Measurements from ENCODE around the gene ZNF230.

ZNF230 gene

DNA sequence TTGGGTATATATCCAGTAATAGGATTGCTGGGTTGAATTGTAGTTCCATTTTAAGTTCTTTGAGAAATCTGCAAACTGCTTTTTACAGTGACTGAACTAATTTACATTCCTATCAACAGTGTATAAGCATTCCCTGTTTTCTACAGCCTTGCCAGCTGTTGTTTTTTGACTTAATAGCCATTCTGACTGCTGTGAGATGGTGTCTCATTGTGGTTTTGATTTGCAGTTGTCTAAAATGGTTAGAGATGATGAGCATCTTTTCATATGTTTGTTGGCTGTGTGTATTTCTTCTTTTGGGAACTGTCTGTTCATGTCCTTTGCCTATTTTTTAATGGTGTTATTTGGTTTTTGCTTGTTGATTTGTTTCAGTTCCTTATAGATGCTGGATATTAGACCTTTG lies 18.5 kb downstream of the ZNF230 start:
- no peak overlapping the region for H2BK15ac ChIP-seq (replicated peaks; ENCODE audit: low read depth)
- H3K9ac ChIP-seq (ENCODE audit: low read length), result no peak overlapping the region
- H3K79me2 ChIP-seq (ENCODE audit: control insufficient read depth, insufficient read depth, low read length), result no peaks in the 10 kb centered on the region
- H2BK120ac ChIP-seq (ENCODE audit: low read depth, low read length), result no peak overlapping the region
- H4K8ac ChIP-seq (ENCODE audit: low read depth, low read length), result no peak overlapping the region
- H3K56ac ChIP-seq (ENCODE audit: low read length), result no peak overlapping the region
- no peak overlapping the region for H3K4me3 ChIP-seq (ENCODE audit: low read length)
- H4K5ac ChIP-seq (ENCODE audit: low read length), result no peak overlapping the region
- no peaks in the 10 kb centered on the region for H3K36me3 ChIP-seq (ENCODE audit: control insufficient read depth, insufficient read depth, low read length)
- H3K23ac ChIP-seq (ENCODE audit: low read length), result no peak overlapping the region
- H3K4me1 ChIP-seq (ENCODE audit: control insufficient read depth, low read depth, low read length), result peaks cover 2% of the 10 kb centered on the region
- no peak overlapping the region for H3K4me2 ChIP-seq (ENCODE audit: low read length)
- no peak for DNase-seq
- no peaks in the 10 kb centered on the region for H3K27me3 ChIP-seq (ENCODE audit: insufficient read depth, low read length, poor library complexity)
- H3K4ac ChIP-seq (ENCODE audit: low read depth, low read length), result no peak overlapping the region
- H3K18ac ChIP-seq (ENCODE audit: low read length), result no peak overlapping the region
- no peak overlapping the region for H2AK5ac ChIP-seq (ENCODE audit: low read length)
- no peak overlapping the region for H2BK5ac ChIP-seq (ENCODE audit: low read length)
- no peaks in the 10 kb centered on the region for H3K79me1 ChIP-seq (ENCODE audit: low read length)
- no peak overlapping the region for H3K27ac ChIP-seq (ENCODE audit: low read depth, low read length)

DNA sequence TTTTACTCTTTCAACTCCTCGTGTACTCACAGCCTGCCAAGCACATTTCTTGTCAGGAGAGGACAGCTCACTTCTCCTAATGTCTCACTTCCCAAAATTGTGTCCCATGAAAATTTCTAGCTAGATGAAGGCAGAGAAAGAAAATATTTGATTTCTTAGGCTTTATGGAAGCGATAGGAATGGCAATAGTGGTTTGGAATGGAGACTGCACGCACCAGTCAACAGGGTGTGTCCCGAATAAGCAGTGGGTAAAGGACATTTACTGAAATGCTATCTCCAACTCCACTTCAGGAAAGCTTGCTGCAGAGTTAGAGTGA lies 22.1 kb downstream of the ZNF230 start:
- peak overlapping the region; percentile 89 for H3K56ac ChIP-seq (ENCODE audit: low read length)
- peak overlapping the region; percentile 69 for H4K8ac ChIP-seq (ENCODE audit: low read depth, low read length)
- H2AK5ac ChIP-seq (ENCODE audit: low read length), result no peak overlapping the region
- DNase-seq, result no peak
- peak overlapping the region; percentile 33 for H3K4me3 ChIP-seq (ENCODE audit: low read length)
- H3K18ac ChIP-seq (ENCODE audit: low read length), result no peak overlapping the region
- no peak overlapping the region for H3K27ac ChIP-seq (ENCODE audit: low read depth, low read length)
- H2BK120ac ChIP-seq (ENCODE audit: low read depth, low read length), result no peak overlapping the region
- H2BK5ac ChIP-seq (ENCODE audit: low read length), result no peak overlapping the region
- peak overlapping the region; percentile 24 for H3K4ac ChIP-seq (ENCODE audit: low read depth, low read length)
- peak overlapping the region; percentile 59 for H3K4me2 ChIP-seq (ENCODE audit: low read length)
- no peaks in the 10 kb centered on the region for H3K36me3 ChIP-seq (ENCODE audit: control insufficient read depth, insufficient read depth, low read length)
- WGBS (ENCODE audit: extremely low coverage, insufficient coverage, low lambda C conversion rate), result no CpG with 5 or more reads among the region's 4 CpGs
- H3K23ac ChIP-seq (ENCODE audit: low read length), result no peak overlapping the region
- peak overlapping the region; percentile 68 for H3K9ac ChIP-seq (ENCODE audit: low read length)
- no peak overlapping the region for H2BK15ac ChIP-seq (replicated peaks; ENCODE audit: low read depth)
- peaks cover 2% of the 10 kb centered on the region for H3K4me1 ChIP-seq (ENCODE audit: control insufficient read depth, low read depth, low read length)
- peak overlapping the region; percentile 97 for H4K5ac ChIP-seq (ENCODE audit: low read length)
- H3K27me3 ChIP-seq (ENCODE audit: insufficient read depth, low read length, poor library complexity), result no peaks in the 10 kb centered on the region
- no peaks in the 10 kb centered on the region for H3K79me1 ChIP-seq (ENCODE audit: low read length)
- H3K79me2 ChIP-seq (ENCODE audit: control insufficient read depth, insufficient read depth, low read length), result no peaks in the 10 kb centered on the region

DNA sequence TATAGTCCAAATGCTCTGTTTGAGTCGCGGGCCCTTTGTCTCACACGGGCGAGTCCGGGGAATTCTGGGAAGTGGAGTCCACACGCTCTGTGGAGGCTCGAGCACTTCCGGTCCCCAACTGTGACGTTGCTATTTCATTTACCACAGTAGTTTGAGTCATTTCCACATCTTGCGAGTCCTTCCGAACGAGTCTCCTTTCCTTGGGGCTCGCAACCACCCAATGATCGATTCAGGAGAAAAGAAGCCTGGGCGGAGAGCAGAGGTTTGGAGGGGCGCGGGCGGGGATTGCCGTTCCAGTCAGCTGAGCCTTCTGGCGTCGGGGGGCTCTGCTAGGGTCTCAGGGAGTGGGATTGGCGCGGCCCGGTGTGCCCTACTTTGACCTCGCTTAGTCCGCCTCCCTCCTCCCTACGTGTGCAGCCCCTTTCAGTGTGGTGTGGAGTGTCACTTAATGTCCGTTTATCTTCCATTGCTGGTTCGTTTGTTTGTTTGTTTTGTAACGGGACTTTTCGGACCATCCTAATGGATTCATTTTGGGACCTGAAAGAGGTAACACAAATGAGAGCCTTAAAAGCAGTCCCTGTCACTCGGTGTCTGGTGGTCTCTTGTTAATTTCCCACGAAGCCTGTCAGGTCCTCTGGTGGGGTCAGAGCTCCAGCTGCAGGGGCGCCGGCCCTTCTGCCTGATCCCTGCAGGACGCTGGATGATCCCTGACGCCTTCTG lies 22.6 kb downstream of the ZNF230 start, which contains the start of gene ZNF222:
Gene ZNF222 (plus strand): TSS at position 163 of the 720 bp plus-strand sequence. CDS start 58 bp downstream, at position 221.
- H3K27ac ChIP-seq (ENCODE audit: low read depth, low read length), result no peak within 1 kb of the TSS
- no CpG with 5 or more reads among the region's 37 CpGs for WGBS (ENCODE audit: extremely low coverage, insufficient coverage, low lambda C conversion rate)

DNA sequence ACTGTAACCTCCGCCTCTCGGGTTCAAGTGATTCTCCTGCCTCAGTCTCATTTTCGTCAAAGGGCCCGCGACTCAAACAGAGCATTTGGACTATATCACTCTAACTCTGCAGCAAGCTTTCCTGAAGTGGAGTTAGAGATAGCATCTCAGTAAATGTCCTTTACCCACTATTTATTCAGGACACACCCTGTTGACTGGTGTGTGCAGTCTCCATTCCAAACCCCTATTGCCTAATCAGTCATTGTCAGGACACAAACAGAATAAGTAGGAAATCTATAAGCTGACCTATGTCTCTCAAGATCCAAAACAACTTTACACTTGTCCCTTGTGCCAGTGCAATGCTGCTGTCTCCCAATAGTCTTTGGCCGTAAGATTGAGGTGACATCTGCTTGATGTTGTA lies 23.9 kb downstream of the ZNF230 start:
- no CpG with 5 or more reads among the region's 6 CpGs for WGBS (ENCODE audit: extremely low coverage, insufficient coverage, low lambda C conversion rate)
- Histone ChIP-seq H3K36me3 (ENCODE audit: control insufficient read depth, insufficient read depth, low read length) (peaks cover under 1% of the 10 kb centered on the region), H3K9ac (ENCODE audit: low read length) (no peak overlapping the region)

More for the DNA sequence above, 22.6 kb downstream of the ZNF230 start, which contains the start of gene ZNF222:
- Histone ChIP-seq H3K4me1 (ENCODE audit: control insufficient read depth, low read depth, low read length) (peaks cover 2% of the 10 kb centered on the region), H3K18ac (ENCODE audit: low read length) (no peak within 1 kb of the TSS), H2BK120ac (ENCODE audit: low read depth, low read length) (no peak within 1 kb of the TSS), H3K27me3 (ENCODE audit: insufficient read depth, low read length, poor library complexity) (no peaks in the 10 kb centered on the region), H3K4me2 (ENCODE audit: low read length) (peak within 1 kb of the TSS; percentile 77), H3K79me2 (ENCODE audit: control insufficient read depth, insufficient read depth, low read length) (no peaks in the 10 kb centered on the region), H3K23ac (ENCODE audit: low read length) (no peak within 1 kb of the TSS), H3K56ac (ENCODE audit: low read length) (peak within 1 kb of the TSS; percentile 94), H4K8ac (ENCODE audit: low read depth, low read length) (peak within 1 kb of the TSS; percentile 69), H2AK5ac (ENCODE audit: low read length) (no peak within 1 kb of the TSS), H3K36me3 (ENCODE audit: control insufficient read depth, insufficient read depth, low read length) (no peaks in the 10 kb centered on the region), H4K5ac (ENCODE audit: low read length) (peak within 1 kb of the TSS; percentile 97), H3K9ac (ENCODE audit: low read length) (peak within 1 kb of the TSS; percentile 85), H2BK15ac (replicated peaks; ENCODE audit: low read depth) (no peak within 1 kb of the TSS), H2BK5ac (ENCODE audit: low read length) (no peak within 1 kb of the TSS), H3K4me3 (ENCODE audit: low read length) (peak within 1 kb of the TSS; percentile 93), H3K79me1 (ENCODE audit: low read length) (no peaks in the 10 kb centered on the region), H3K4ac (ENCODE audit: low read depth, low read length) (peak within 1 kb of the TSS; percentile 24)
- DNase-seq, result peak; percentile 87

DNA sequence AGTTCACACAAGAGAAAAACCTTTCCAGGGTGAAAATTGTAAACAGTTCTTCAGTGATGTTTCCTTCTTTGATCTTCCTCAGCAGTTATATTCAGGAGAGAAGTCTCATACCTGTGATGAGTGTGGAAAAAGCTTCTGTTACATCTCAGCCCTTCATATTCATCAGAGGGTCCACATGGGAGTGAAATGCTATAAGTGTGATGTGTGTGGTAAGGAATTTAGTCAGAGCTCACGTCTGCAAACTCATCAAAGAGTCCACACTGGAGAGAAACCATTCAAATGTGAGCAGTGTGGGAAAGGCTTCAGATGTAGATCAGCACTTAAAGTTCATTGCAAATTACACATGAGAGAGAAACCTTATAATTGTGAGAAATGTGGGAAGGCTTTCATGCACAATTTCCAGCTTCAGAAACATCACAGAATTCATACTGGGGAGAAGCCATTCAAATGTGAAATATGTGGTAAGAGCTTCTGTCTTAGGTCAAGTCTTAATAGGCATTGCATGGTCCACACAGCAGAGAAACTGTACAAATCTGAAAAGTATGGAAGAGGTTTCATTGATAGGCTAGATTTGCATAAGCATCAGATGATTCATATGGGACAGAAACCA lies 29.3 kb downstream of the ZNF230 start:
- DNase-seq, result no peak
- Histone ChIP-seq H3K27ac (ENCODE audit: low read depth, low read length) (no peak overlapping the region), H4K5ac (ENCODE audit: low read length) (no peak overlapping the region), H3K4me2 (ENCODE audit: low read length) (no peak overlapping the region), H3K18ac (ENCODE audit: low read length) (no peak overlapping the region), H3K36me3 (ENCODE audit: control insufficient read depth, insufficient read depth, low read length) (peaks cover 10% of the 10 kb centered on the region), H2AK5ac (ENCODE audit: low read length) (no peak overlapping the region), H3K4me1 (ENCODE audit: control insufficient read depth, low read depth, low read length) (no peaks in the 10 kb centered on the region), H3K9ac (ENCODE audit: low read length) (no peak overlapping the region), H3K79me2 (ENCODE audit: control insufficient read depth, insufficient read depth, low read length) (no peaks in the 10 kb centered on the region), H2BK120ac (ENCODE audit: low read depth, low read length) (no peak overlapping the region), H3K27me3 (ENCODE audit: insufficient read depth, low read length, poor library complexity) (no peaks in the 10 kb centered on the region), H3K79me1 (ENCODE audit: low read length) (no peaks in the 10 kb centered on the region), H4K8ac (ENCODE audit: low read depth, low read length) (no peak overlapping the region), H3K4ac (ENCODE audit: low read depth, low read length) (no peak overlapping the region), H2BK15ac (replicated peaks; ENCODE audit: low read depth) (no peak overlapping the region), H3K56ac (ENCODE audit: low read length) (no peak overlapping the region), H3K4me3 (ENCODE audit: low read length) (peak overlapping the region; percentile 28), H3K23ac (ENCODE audit: low read length) (no peak overlapping the region), H2BK5ac (ENCODE audit: low read length) (no peak overlapping the region)
- WGBS (ENCODE audit: extremely low coverage, insufficient coverage, low lambda C conversion rate), result no CpG with 5 or more reads among the region's 1 CpG

More for the DNA sequence above, 23.9 kb downstream of the ZNF230 start:
- no peak overlapping the region for H4K8ac ChIP-seq (ENCODE audit: low read depth, low read length)
- H2BK15ac ChIP-seq (replicated peaks; ENCODE audit: low read depth), result no peak overlapping the region
- no peak for DNase-seq
- no peak overlapping the region for H3K4me3 ChIP-seq (ENCODE audit: low read length)
- H3K4me1 ChIP-seq (ENCODE audit: control insufficient read depth, low read depth, low read length), result peaks cover 2% of the 10 kb centered on the region
- no peak overlapping the region for H2BK5ac ChIP-seq (ENCODE audit: low read length)
- no peak overlapping the region for H2BK120ac ChIP-seq (ENCODE audit: low read depth, low read length)
- no peak overlapping the region for H3K18ac ChIP-seq (ENCODE audit: low read length)
- H3K27ac ChIP-seq (ENCODE audit: low read depth, low read length), result no peak overlapping the region
- no peaks in the 10 kb centered on the region for H3K79me2 ChIP-seq (ENCODE audit: control insufficient read depth, insufficient read depth, low read length)
- H3K27me3 ChIP-seq (ENCODE audit: insufficient read depth, low read length, poor library complexity), result no peaks in the 10 kb centered on the region
- H3K23ac ChIP-seq (ENCODE audit: low read length), result no peak overlapping the region
- H4K5ac ChIP-seq (ENCODE audit: low read length), result no peak overlapping the region
- H2AK5ac ChIP-seq (ENCODE audit: low read length), result no peak overlapping the region
- no peak overlapping the region for H3K4ac ChIP-seq (ENCODE audit: low read depth, low read length)
- H3K56ac ChIP-seq (ENCODE audit: low read length), result no peak overlapping the region
- H3K79me1 ChIP-seq (ENCODE audit: low read length), result no peaks in the 10 kb centered on the region
- no peak overlapping the region for H3K4me2 ChIP-seq (ENCODE audit: low read length)
